ENCODE measurements around the gene SDK2.

The SDK2 gene

GRCh38 chr17:73301369-73301768, 342.9 kb downstream of the SDK2 start:
- DNase-seq (ENCODE audit: low spot score) = no peak

- no peak for DNase-seq (ENCODE audit: low spot score)
These were observed 343.9 kb downstream of the SDK2 start for GRCh38 chr17:73300392-73300791.

DNA sequence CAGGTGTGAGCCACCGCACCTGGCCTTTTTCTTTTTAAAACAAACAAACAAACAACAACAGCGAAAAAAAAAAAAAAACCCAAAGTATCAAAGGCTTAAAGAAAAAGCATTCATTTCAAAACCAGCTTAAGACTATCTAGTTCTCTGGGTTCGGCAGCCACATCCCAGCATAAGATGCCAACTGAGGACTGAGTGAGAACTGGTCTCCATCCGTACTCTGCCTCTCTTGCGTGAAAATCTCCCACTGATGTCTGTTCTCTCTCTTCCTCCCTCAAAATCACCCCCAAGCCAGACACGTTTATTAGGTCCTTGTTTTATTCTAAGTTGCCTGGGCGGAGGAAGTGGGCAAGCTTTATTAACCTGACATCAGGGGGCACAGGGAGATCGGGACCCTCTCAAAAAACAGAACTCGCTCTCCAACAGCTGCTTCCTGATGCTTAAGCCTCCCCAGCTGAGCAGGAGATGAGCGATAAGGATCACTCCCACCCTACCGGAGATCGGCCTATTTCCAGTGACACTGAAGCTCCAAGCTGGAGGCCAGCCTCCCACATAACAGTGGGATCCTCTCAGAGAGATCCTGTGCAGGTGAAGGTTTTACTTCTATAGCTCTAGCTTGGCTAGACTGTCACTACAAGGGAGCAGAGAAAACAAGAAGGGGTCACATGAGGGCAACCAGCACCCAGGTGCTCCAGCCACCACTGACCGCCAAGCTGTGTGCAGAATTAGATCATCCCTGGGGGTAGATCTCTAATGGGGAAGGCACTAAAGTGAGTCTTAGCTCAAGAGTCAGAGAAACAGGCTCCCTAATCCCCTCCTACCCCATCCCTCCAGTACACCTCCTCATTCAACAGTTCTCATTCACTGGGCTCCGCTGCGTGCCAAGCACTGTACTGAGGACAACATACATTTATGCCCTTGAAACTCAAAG, 346.0 kb downstream of the SDK2 start:
- DNase-seq (ENCODE audit: low spot score) = no peak

DNA sequence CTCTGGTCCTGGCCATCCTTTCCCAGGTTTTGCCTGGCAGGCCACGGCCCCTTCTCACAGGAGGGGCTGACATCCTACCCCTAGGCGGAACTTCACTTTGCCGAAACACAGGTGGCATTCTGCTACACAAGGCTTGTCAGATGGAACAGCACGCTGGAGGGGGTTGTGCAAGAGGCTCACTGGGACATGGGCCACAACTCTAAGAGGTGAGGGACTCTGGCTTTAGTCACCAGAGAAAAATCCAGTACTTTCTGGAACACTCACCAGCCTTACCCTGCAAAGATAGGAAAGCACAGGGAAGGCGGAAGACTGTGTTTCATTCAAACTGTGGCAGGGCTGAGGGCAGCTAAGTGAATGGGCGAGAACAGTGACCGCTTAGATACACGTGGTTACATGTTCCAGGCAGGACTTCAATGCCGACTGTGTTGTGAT, 350.7 kb downstream of the SDK2 start:
- no peak for DNase-seq (ENCODE audit: low spot score)

- DNase-seq (ENCODE audit: low spot score) = no peak
These were observed 351.2 kb downstream of the SDK2 start for GRCh38 chr17:73293031-73293430.

DNA sequence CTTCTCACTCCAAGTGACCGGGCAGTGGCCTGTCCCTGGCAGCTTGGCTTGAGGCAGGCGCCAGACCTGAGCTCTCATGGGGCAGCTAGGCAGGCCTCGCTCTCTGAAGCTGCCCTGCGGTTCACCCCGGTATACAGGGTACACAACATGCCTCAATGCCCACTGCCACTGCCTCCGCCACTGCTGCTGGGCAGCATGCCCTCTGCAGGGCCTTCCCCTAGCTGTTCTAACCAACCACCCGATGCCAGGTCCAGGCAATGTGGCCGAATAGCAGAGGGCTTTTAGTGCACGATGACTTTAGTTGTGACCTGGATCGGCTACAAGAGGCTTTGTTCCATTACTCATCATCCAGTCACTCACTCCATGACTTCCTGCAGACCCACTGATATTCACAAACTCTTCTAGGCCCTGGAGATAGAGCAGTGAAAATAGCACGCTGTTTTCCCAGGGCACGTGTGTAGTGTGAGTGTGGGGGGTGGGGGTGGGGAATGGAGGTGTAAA, 352.2 kb downstream of the SDK2 start:
- no peak for DNase-seq (ENCODE audit: low spot score)

- DNase-seq (ENCODE audit: low spot score) = peak; percentile 7
These were observed 352.9 kb downstream of the SDK2 start for GRCh38 chr17:73291260-73291801.

- DNase-seq (ENCODE audit: low spot score) = no peak
These were observed 353.6 kb downstream of the SDK2 start for GRCh38 chr17:73290399-73291259.

GRCh38 chr17:73289549-73290254, 354.5 kb downstream of the SDK2 start:
- DNase-seq (ENCODE audit: low spot score) = no peak

- DNase-seq (ENCODE audit: low spot score) = no peak
These were observed 355.5 kb downstream of the SDK2 start for GRCh38 chr17:73288534-73289302.

- DNase-seq (ENCODE audit: low spot score) = no peak
These were observed 357.4 kb downstream of the SDK2 start for GRCh38 chr17:73286863-73287296.

- no peak for DNase-seq (ENCODE audit: low spot score)
These were observed 358.1 kb downstream of the SDK2 start for GRCh38 chr17:73285916-73286862.

- no peak for DNase-seq (ENCODE audit: low spot score)
These were observed 358.7 kb downstream of the SDK2 start for GRCh38 chr17:73285603-73285908.

- DNase-seq (ENCODE audit: low spot score) = no peak
These were observed 359.2 kb downstream of the SDK2 start for GRCh38 chr17:73284906-73285602.
